Measurements from ENCODE around the gene UAP1L1. TPM values are rescaled to one million over a fixed set of nuclear protein-coding genes. Genes with fewer than 3 reads are reported as not detected.

Gene UAP1L1
- total and polyA plus RNA-seq, 2 of the 4 experiments (the other 2 are of a cell fraction) = 2.3 to 9.8 TPM

- Histone ChIP-seq H2BK15ac (ENCODE audit: low read depth, low read length) (no peak overlapping the region), H4K91ac (ENCODE audit: insufficient read depth, low read depth, low read length) (no peak overlapping the region), H4K5ac (ENCODE audit: low read depth, low read length) (no peak overlapping the region), H2AFZ (replicated peaks; ENCODE audit: low read length, poor library complexity) (no peak overlapping the region), H3K36me3 (ENCODE audit: control insufficient read depth, insufficient read depth, low read length) (peaks cover 54% of the 10 kb centered on the region), H2AK9ac (replicated peaks; ENCODE audit: low read depth, low read length, poor library complexity) (no peak overlapping the region), H3K9ac (ENCODE audit: low read depth, low read length) (no peak overlapping the region), H2BK5ac (ENCODE audit: low read depth, low read length, poor library complexity, severe bottlenecking) (no peak overlapping the region), H4K8ac (ENCODE audit: low read depth in 2 of 2, low read length in 2 of 2) (no peak overlapping the region), H2BK20ac (ENCODE audit: low read depth, low read length) (no peak overlapping the region), H3K9me3 (ENCODE audit: control insufficient read depth, insufficient read depth, low read length) (no peaks in the 10 kb centered on the region), H3K4me2 (ENCODE audit: low read depth, low read length) (no peak overlapping the region), H2BK120ac (ENCODE audit: low read depth, low read length) (no peak overlapping the region), H3K14ac (replicated peaks; ENCODE audit: low read depth, low read length) (no peak overlapping the region), H3K56ac (ENCODE audit: extremely low read depth, insufficient read depth, low read length) (no peak overlapping the region), H2AK5ac (ENCODE audit: low read depth, low read length) (no peak overlapping the region), H3K4me1 (ENCODE audit: control insufficient read depth, insufficient read depth, low read length) (peaks cover 6% of the 10 kb centered on the region), H3K27me3 (ENCODE audit: control insufficient read depth, insufficient read depth, low read length) (no peaks in the 10 kb centered on the region), H3K79me1 (ENCODE audit: low read depth in 1 of 2, low read length in 2 of 2) (0 out of 4 replicates have a peak, but pooled peaks cover 0 to 3% of the 10 kb centered on the region in 2 experiments), H3K23ac (ENCODE audit: low read depth, low read length) (no peak overlapping the region), H3K4me3 (ENCODE audit: insufficient read depth, low read depth, low read length) (no peak overlapping the region), H3K27ac (ENCODE audit: insufficient read depth, low read length) (no peak overlapping the region), H3K9me1 (ENCODE audit: insufficient read depth, low read length) (no peaks in the 10 kb centered on the region), H3K18ac (ENCODE audit: low read depth, low read length) (no peak overlapping the region), H3K4ac (ENCODE audit: low read depth, low read length) (no peak overlapping the region), H4K20me1 (ENCODE audit: insufficient read depth, low read length) (no peaks in the 10 kb centered on the region)
- 82% methylated on average over 13 of the region's 28 CpGs; no CpG with 5 or more reads in 1 of the 2 experiments for WGBS, 2 experiments (ENCODE audit: extremely low coverage in 2 of 2, insufficient read length in 1 of 2)
- in situ Hi-C loops (cut with MboI; ENCODE audit: low sequenced_read_pairs) = no loop called here
- no TSS peak for BruUV-seq (replicated peaks)
- TF ChIP-seq RFX5 (IDR thresholded peaks at IDR 0.05; ENCODE audit: low read depth, low read length) = no peak
- no peak for TF ChIP-seq SMC3 (IDR thresholded peaks at IDR 0.05; ENCODE audit: low read depth, low read length)
- TF ChIP-seq FOS (IDR thresholded peaks at IDR 0.05; ENCODE audit: low read depth, low read length) = no peak
- TF ChIP-seq RAD21 (IDR thresholded peaks at IDR 0.05; ENCODE audit: low read length) = no peak
- no peak for TF ChIP-seq CEBPB (IDR thresholded peaks at IDR 0.05; ENCODE audit: low read depth, low read length)
- TF ChIP-seq MAFK (IDR thresholded peaks at IDR 0.05; ENCODE audit: low read depth, low read length) = no peak
- TF ChIP-seq USF2 (IDR thresholded peaks at IDR 0.05; ENCODE audit: low read depth, low read length) = no peak
- no peak for TF ChIP-seq MAZ (IDR thresholded peaks at IDR 0.05; ENCODE audit: borderline replicate concordance, low read depth, low read length)
- no peak for TF ChIP-seq BHLHE40 (IDR thresholded peaks at IDR 0.05; ENCODE audit: low read depth, low read length)
- TF ChIP-seq CHD1 (IDR thresholded peaks at IDR 0.05; ENCODE audit: low read depth, low read length) = no peak
- TF ChIP-seq POLR2A (IDR thresholded peaks at IDR 0.05; ENCODE audit: low read depth, low read length) = no peak
- TF ChIP-seq NFE2L2 (IDR thresholded peaks at IDR 0.05; ENCODE audit: low read depth, low read length) = no peak
- no peak for TF ChIP-seq CTCF (conservative IDR thresholded peaks at IDR 0.05; ENCODE audit: low read depth, low read length)
- TF ChIP-seq MXI1 (IDR thresholded peaks at IDR 0.05; ENCODE audit: borderline replicate concordance, low read depth, low read length) = no peak
- TF ChIP-seq RCOR1 (IDR thresholded peaks at IDR 0.05; ENCODE audit: insufficient replicate concordance, low read length) = no peak
- ChIA-PET CTCF (no interaction called here), POLR2A (ENCODE audit: unreplicated experiment) (no interaction called here)
- no peak for ATAC-seq (ENCODE audit: low read depth)
- intact Hi-C loops (cut with micrococcal nuclease) = no loop called here
- dilution Hi-C loops (cut with HindIII; ENCODE audit: low sequenced_read_pairs, unreplicated experiment) = no loop called here
- DNase-seq = no peak
Measured at GRCh38 chr9:137110911-137111787, 33.8 kb downstream of the UAP1L1 start.
